Activated CD8-positive, alpha-beta T cell treated with anti-CD3 and anti-CD28 coated beads for 36 hours (primary cell): Measurements from ENCODE around the gene LEMD2. TPM values are rescaled to one million over a fixed set of nuclear protein-coding genes. Genes with fewer than 3 reads are reported as not detected.

Experiments used
- ATAC-seq: fragments of 200-7000 bp; cut with Tn5 transposase; one replicate; pipeline ENCODE4 v1.10.0; 2021; ENCODE audit warnings: mild to moderate bottlenecking, moderate library complexity
- CTCF ChIA-PET: fragments of 350-600 bp; sonication (Branson Sonifier 250); formaldehyde crosslinking; loops from one replicate; lab custom pipeline; 2021; ENCODE audit warnings: antibody characterized with exemption; lab: Charles Lee
- POLR2A ChIA-PET: fragments of 350-600 bp; sonication (Branson Sonifier 250); formaldehyde crosslinking; loops from one replicate; lab custom pipeline; 2021; ENCODE audit warnings: antibody characterized with exemption; lab: Charles Lee
- DNase-seq: peaks from one replicate; pipeline ENCODE4 v3.0.0-alpha.2; 2020
- H3K27ac Mint-ChIP-seq: one replicate; pipeline ENCODE4 v1.8.0; 2021; ENCODE audit warnings: mild to moderate bottlenecking, mixed read lengths
- H3K27me3 Mint-ChIP-seq: one replicate; pipeline ENCODE4 v1.8.0; 2021; ENCODE audit warnings: mixed read lengths
- H3K36me3 Mint-ChIP-seq: one replicate; pipeline ENCODE4 v1.8.0; 2021; ENCODE audit warnings: low read depth, mixed read lengths
- H3K4me1 Mint-ChIP-seq: one replicate; pipeline ENCODE4 v1.8.0; 2021; ENCODE audit warnings: low read depth, mixed read lengths
- H3K4me3 Mint-ChIP-seq: one replicate; pipeline ENCODE4 v1.8.0; 2021; ENCODE audit warnings: mild to moderate bottlenecking, moderate library complexity, mixed read lengths
- H3K9me3 Mint-ChIP-seq: one replicate; pipeline ENCODE4 v1.8.0; 2021; ENCODE audit warnings: mixed read lengths
- CTCF ChIP-seq: fragments of 200-600 bp; IDR thresholded peaks from one replicate; pipeline ENCODE4 v1.8.0; 2022; ENCODE audit warnings: antibody characterized with exemption, mild to moderate bottlenecking
- intact Hi-C: fragments of 100-400 bp; cut with micrococcal nuclease; formaldehyde crosslinking; loops from one replicate; pipeline ENCODE4 v1.10.0; 2022
- total RNA-seq, 2 experiments: library from RNA; stranded (reverse); gene quantifications; one replicate each; pipeline ENCODE4 v1.2.3, GENCODE V29; 2021

LEMD2 gene
- total RNA-seq, 2 experiments from 2014 or later, result 40.1 to 41.5 TPM

- H3K27me3 Mint-ChIP-seq, result no peaks in the 10 kb centered on the region
- ATAC-seq, result no peak
- DNase-seq, result no peak
- TF ChIP-seq CTCF, result no peak
- ChIA-PET CTCF (interaction anchor here (1.3 to 5.2 kb wide), 2 partner anchors 14 to 16 kb away, joined by 4 to 43 read pairs; no protein-coding TSS in a partner anchor), POLR2A (no interaction called here)
- intact Hi-C loops, result no loop called here
- H3K4me1 Mint-ChIP-seq, result peaks cover 43% of the 10 kb centered on the region
- peaks cover 28% of the 10 kb centered on the region for H3K36me3 Mint-ChIP-seq
- no peak overlapping the region for H3K4me3 Mint-ChIP-seq
- no peaks in the 10 kb centered on the region for H3K9me3 Mint-ChIP-seq
- no peak overlapping the region for H3K27ac Mint-ChIP-seq
Measured at GRCh38 chr6:33785778-33786177, 3.2 kb downstream of the LEMD2 start.

GRCh38 chr6:33784787-33785186 lies 4.1 kb downstream of the LEMD2 start:
- no peaks in the 10 kb centered on the region for H3K9me3 Mint-ChIP-seq
- intact Hi-C loops, result no loop called here
- peaks cover 37% of the 10 kb centered on the region for H3K36me3 Mint-ChIP-seq
- H3K27ac Mint-ChIP-seq, result no peak overlapping the region
- no peak for DNase-seq
- POLR2A ChIA-PET, result no interaction called here
- TF ChIP-seq CTCF, result no peak
- H3K4me3 Mint-ChIP-seq, result no peak overlapping the region
- H3K27me3 Mint-ChIP-seq, result no peaks in the 10 kb centered on the region
- CTCF ChIA-PET, result interaction anchor here (1.3 to 5.2 kb wide), 2 partner anchors 13 to 15 kb away, joined by 4 to 43 read pairs; no protein-coding TSS in a partner anchor
- peaks cover 43% of the 10 kb centered on the region for H3K4me1 Mint-ChIP-seq
- no peak for ATAC-seq

GRCh38 chr6:33783781-33784520 lies 5.0 kb downstream of the LEMD2 start:
- no peak overlapping the region for H3K27ac Mint-ChIP-seq
- H3K9me3 Mint-ChIP-seq, result no peaks in the 10 kb centered on the region
- ChIA-PET CTCF (interaction anchor here (0.9 to 5.2 kb wide), 3 partner anchors 12 to 16 kb away, joined by 4 to 43 read pairs (median 26); no protein-coding TSS in a partner anchor), POLR2A (no interaction called here)
- intact Hi-C loops, result no loop called here
- peaks cover 40% of the 10 kb centered on the region for H3K4me1 Mint-ChIP-seq
- H3K36me3 Mint-ChIP-seq, result peaks cover 42% of the 10 kb centered on the region
- H3K4me3 Mint-ChIP-seq, result no peak overlapping the region
- no peak for DNase-seq
- no peak for ATAC-seq
- H3K27me3 Mint-ChIP-seq, result no peaks in the 10 kb centered on the region
- TF ChIP-seq CTCF, result no peak

- peaks cover 37% of the 10 kb centered on the region for H3K4me1 Mint-ChIP-seq
- no peak overlapping the region for H3K27ac Mint-ChIP-seq
- H3K27me3 Mint-ChIP-seq, result no peaks in the 10 kb centered on the region
- no peaks in the 10 kb centered on the region for H3K9me3 Mint-ChIP-seq
- POLR2A ChIA-PET, result no interaction called here
- intact Hi-C loops, result no loop called here
- no peak for ATAC-seq
- CTCF ChIA-PET, result interaction anchor here (5.2 kb wide), 1 partner anchor 11 kb away, joined by 26 read pairs; no protein-coding TSS in a partner anchor
- no peak overlapping the region for H3K4me3 Mint-ChIP-seq
- H3K36me3 Mint-ChIP-seq, result peaks cover 47% of the 10 kb centered on the region
- no peak for TF ChIP-seq CTCF
- DNase-seq, result no peak
Measured at GRCh38 chr6:33782561-33782960, 6.4 kb downstream of the LEMD2 start.
